HepG2 (cell line): ENCODE results near the gene RCOR1. TPM values are rescaled to one million over a fixed set of nuclear protein-coding genes. Genes with fewer than 3 reads are reported as not detected.

Source experiments
- ATAC-seq: fragments of 200-7000 bp; cut with Tn5 transposase; 3 replicates; pipeline ENCODE4 v1.9.1; 2020; ENCODE audit warnings: mild to moderate bottlenecking, moderate library complexity
- BruUV-seq: library from RNA; stranded (reverse); fragments of 400-500 nt; replicated peaks from 2 replicates; lab custom pipeline; 2021; lab: Mats Ljungman, UMichigan
- CTCF ChIA-PET: fragments of 300-600 bp; formaldehyde crosslinking; extraction: SDS; loops from one replicate; lab custom pipeline; 2021; ENCODE audit warnings: low total read pairs, inconsistent platforms, low intra/inter-chr PET ratio; lab: Yijun Ruan, JAX
- POLR2A ChIA-PET: fragments of 350-600 bp; sonication (Branson Sonifier 250); formaldehyde crosslinking; loops from one replicate; lab custom pipeline; 2020; ENCODE audit warnings: antibody characterized with exemption, inconsistent platforms; lab: Yijun Ruan, JAX
- DNase-seq: peaks from one replicate; pipeline ENCODE4 v3.0.0-alpha.2; 2015; ENCODE audit warnings: low spot score
- FAIRE-seq: peaks from 3 replicates; lab custom pipeline; 2011; peaks lifted over from hg19 to GRCh38; lab: Jason Lieb, UNC
- H2AFZ ChIP-seq: one replicate; pipeline ENCODE4 v1.6.1; 2011; ENCODE audit warnings: low read length, inconsistent platforms
- H3K27ac ChIP-seq: fragments of 300-600 bp; 3 replicates; pipeline ENCODE4 v1.8.0; 2011; ENCODE audit warnings: mixed run types, mild to moderate bottlenecking, mixed read lengths, low read length, inconsistent platforms; ENCODE audit not compliant: insufficient read depth; ENCODE audit errors: extremely low read length
- H3K27me3 ChIP-seq, 2 experiments: fragments of 200-600 bp in 1 of 2; 2 replicates in 1 of 2; 3 replicates in 1 of 2; pipeline versions ENCODE4 v1.6.0 to v1.8.0; 2011; ENCODE audit warnings: low read length in 2 of 2, mild to moderate bottlenecking in 2 of 2, moderate library complexity in 2 of 2, inconsistent platforms in 1 of 2; ENCODE audit not compliant: insufficient read depth in 2 of 2, control insufficient read depth in 1 of 2
- H3K36me3 ChIP-seq, 2 experiments: fragments of 200-600 bp in 1 of 2; replicated peaks in 1 of 2; 2 replicates in 1 of 2; 3 replicates in 1 of 2; pipeline versions ENCODE4 v1.5.1 to v1.8.0; 2011; ENCODE audit warnings: low read length in 2 of 2, inconsistent platforms in 1 of 2; ENCODE audit not compliant: insufficient read depth in 2 of 2, control insufficient read depth in 1 of 2
- H3K4me1 ChIP-seq: 2 replicates; pipeline ENCODE4 v1.5.1; 2012; ENCODE audit warnings: low read length, inconsistent platforms; ENCODE audit not compliant: insufficient read depth
- H3K4me2 ChIP-seq: 2 replicates; pipeline ENCODE4 v1.6.0; 2011; ENCODE audit warnings: low read depth, low read length, inconsistent platforms
- H3K4me3 ChIP-seq, 3 experiments: fragments of 200-600 bp in 1 of 3; sonication (generic), shearing (Covaris generic) in 1 of 3; replicated peaks in 1 of 3; 2 replicates each; pipeline ENCODE4 v1.5.1; 2011 to 2016; ENCODE audit warnings: low read length in 3 of 3, inconsistent platforms in 2 of 3, low read depth in 2 of 3, mild to moderate bottlenecking in 2 of 3, control low read depth in 1 of 3, mixed read lengths in 1 of 3; ENCODE audit not compliant: insufficient read depth in 1 of 3
- H3K79me2 ChIP-seq: one replicate; pipeline ENCODE4 v1.6.1; 2011; ENCODE audit warnings: low read length, inconsistent platforms; ENCODE audit not compliant: insufficient read depth
- H3K9ac ChIP-seq: 2 replicates; pipeline ENCODE4 v1.6.0; 2011; ENCODE audit warnings: mild to moderate bottlenecking, low read depth, low read length, inconsistent platforms; ENCODE audit not compliant: insufficient read depth
- H3K9me3 ChIP-seq: 2 replicates; pipeline ENCODE4 v1.5.1; 2012; ENCODE audit warnings: mild to moderate bottlenecking, low read length
- H4K20me1 ChIP-seq: 2 replicates; pipeline ENCODE4 v1.6.0; 2011; ENCODE audit warnings: inconsistent platforms, mild to moderate bottlenecking, low read length, moderate library complexity; ENCODE audit not compliant: insufficient read depth
- EP300 ChIP-seq, 3 experiments: sonication (generic) in 1 of 3; formaldehyde crosslinking in 1 of 3; IDR thresholded peaks; 2 replicates each; pipeline versions ENCODE4 v1.5.1 to v1.6.1; 2011 to 2020; ENCODE audit warnings: low read depth in 2 of 3, low read length in 2 of 3, borderline replicate concordance in 1 of 3, improper control_type of control experiment in 1 of 3, mild to moderate bottlenecking in 1 of 3, missing genetic modification reagents in 1 of 3, moderate library complexity in 1 of 3
- GZF1 ChIP-seq: sonication (generic); formaldehyde crosslinking; IDR thresholded peaks from 2 replicates; pipeline ENCODE4 v1.5.1; 2020; ENCODE audit warnings: mild to moderate bottlenecking, missing genetic modification reagents
- PRDM15 ChIP-seq: sonication (generic); formaldehyde crosslinking; IDR thresholded peaks from 2 replicates; pipeline ENCODE4 v1.4.0; 2020; ENCODE audit warnings: missing genetic modification reagents
- ZNF672 ChIP-seq: sonication (generic); formaldehyde crosslinking; IDR thresholded peaks from 2 replicates; pipeline ENCODE4 v1.8.1; 2022; ENCODE audit warnings: missing genetic modification reagents
- ZSCAN25 ChIP-seq: sonication (generic); formaldehyde crosslinking; IDR thresholded peaks from 2 replicates; pipeline ENCODE4 v1.8.0; 2022; ENCODE audit warnings: mild to moderate bottlenecking, missing genetic modification reagents
- whole genome bisulfite sequencing: methylation state at CpG from one replicate; pipeline ENCODE4 v1.1.6; 2017; ENCODE audit warnings: low lambda C conversion rate; 5-methylcytosine and 5-hydroxymethylcytosine counted together
- in situ Hi-C: cut with HindIII; loops from 2 replicates; pipeline ENCODE4 v1.10.0; 2017; ENCODE audit warnings: low pct_unique_long_range_greater_than_20kb; ENCODE audit not compliant: extremely low pct_ligation_motif_present
- intact Hi-C: fragments of 100-400 bp; cut with micrococcal nuclease; formaldehyde crosslinking; loops from one replicate; pipeline ENCODE4 v1.10.0; 2022; ENCODE audit not compliant: unreplicated experiment
- polyA plus RNA-seq, 8 experiments: library from polyadenylated mRNA; depleted of rRNA in 3 of 8; stranded (reverse) in 7 of 8; unstranded in 1 of 8; fragments of >200 nt; fragmentation: Illumina TruSeq in 4 of 8; extraction: Trizol in 4 of 8; gene quantifications; 2 replicates each; pipeline versions ENCODE4 v1.2.1 to v1.2.3, GENCODE V29; 2011 to 2016; ENCODE audit warnings: low read depth in 4 of 8, missing spikeins in 1 of 8, mixed read lengths in 1 of 8; ENCODE audit not compliant: insufficient read depth in 1 of 8
- total RNA-seq, 5 experiments: library from RNA; depleted of rRNA; stranded (reverse); fragments of >200 nt; fragmentation: Illumina TruSeq; extraction: Trizol; gene quantifications; 2 replicates each; pipeline ENCODE4 v1.2.3, GENCODE V29; 2016; ENCODE audit warnings: low read depth in 1 of 5
- TF ChIP-seq, protein P1 (sequence below): sonication (generic); formaldehyde crosslinking; IDR thresholded peaks from 2 replicates; pipeline ENCODE4 v1.4.0; 2020; ENCODE audit warnings: missing genetic modification reagents, mild to moderate bottlenecking, borderline replicate concordance
- TF ChIP-seq, protein P2 (sequence below): IDR thresholded peaks from 2 replicates; pipeline ENCODE4 v1.6.1; 2012; ENCODE audit warnings: inconsistent platforms
- TF ChIP-seq, protein P3 (sequence below): sonication (generic); formaldehyde crosslinking; IDR thresholded peaks from 2 replicates; pipeline ENCODE4 v1.4.0; 2020; ENCODE audit warnings: missing genetic modification reagents, borderline replicate concordance

RCOR1 gene
- total and polyA plus RNA-seq, 2 of the 13 experiments (the other 11 are each of a cell fraction or from before 2014, with no cell fraction given), result 10.2 to 11.1 TPM

DNA sequence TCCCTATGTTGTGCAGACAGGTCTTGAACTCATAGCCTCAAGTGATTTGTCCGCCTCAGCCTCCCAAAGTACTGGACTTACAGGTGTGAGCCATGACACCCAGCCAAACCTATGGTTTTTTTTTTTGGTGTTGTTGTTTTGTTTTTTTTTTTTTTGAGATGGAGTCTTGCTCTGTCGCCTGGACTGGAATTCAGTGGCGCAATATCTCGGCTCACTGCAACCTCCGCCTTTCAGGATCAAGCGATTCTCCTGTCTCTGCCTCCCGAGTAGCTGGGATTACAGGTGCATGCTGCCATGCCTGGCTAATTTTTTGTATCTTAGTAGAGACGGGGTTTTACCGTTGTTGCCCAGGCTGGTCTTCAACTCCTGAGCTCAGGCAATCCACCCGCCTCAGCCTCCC is 11.3 kb upstream of the RCOR1 start:
- peak overlapping the region; percentile 85; the same call in 1 of the 2 replicates for H3K4me2 ChIP-seq
- no peak overlapping the region for H3K4me3 ChIP-seq
- WGBS, result 58% methylated on average over 10 of the region's 10 CpGs
- no peaks in the 10 kb centered on the region for H3K27me3 ChIP-seq
- no peaks in the 10 kb centered on the region for H4K20me1 ChIP-seq
- no peaks in the 10 kb centered on the region for H3K36me3 ChIP-seq
- H3K79me2 ChIP-seq, result no peaks in the 10 kb centered on the region
- ChIA-PET CTCF (no interaction called here), POLR2A (interaction anchor here (0.7 to 1.3 kb wide), 3 partner anchors 39 to 519 kb away, joined by 3 to 4 read pairs (median 3); no protein-coding TSS in a partner anchor)
- no peak overlapping the region for H2AFZ ChIP-seq
- DNase-seq, result no peak
- in situ Hi-C loops (no loop called here), intact Hi-C loops (no loop called here)
- peaks cover 83% of the 10 kb centered on the region for H3K4me1 ChIP-seq
- no TSS peak for BruUV-seq
- no peak for TF ChIP-seq GZF1 (CRISPR knock-in tag)
- TF ChIP-seq, protein P1, sequence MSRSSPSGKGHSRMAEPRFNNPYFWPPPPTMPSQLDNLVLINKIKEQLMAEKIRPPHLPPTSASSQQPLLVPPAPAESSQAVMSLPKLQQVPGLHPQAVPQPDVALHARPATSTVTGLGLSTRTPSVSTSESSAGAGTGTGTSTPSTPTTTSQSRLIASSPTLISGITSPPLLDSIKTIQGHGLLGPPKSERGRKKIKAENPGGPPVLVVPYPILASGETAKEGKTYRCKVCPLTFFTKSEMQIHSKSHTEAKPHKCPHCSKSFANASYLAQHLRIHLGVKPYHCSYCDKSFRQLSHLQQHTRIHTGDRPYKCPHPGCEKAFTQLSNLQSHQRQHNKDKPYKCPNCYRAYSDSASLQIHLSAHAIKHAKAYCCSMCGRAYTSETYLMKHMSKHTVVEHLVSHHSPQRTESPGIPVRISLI (CRISPR knock-in tag), result 0 out of 2 replicates have a peak, but pooled peaks have one; percentile 26
- ATAC-seq, result no peak
- H3K9me3 ChIP-seq, result no peaks in the 10 kb centered on the region
- no peak overlapping the region for H3K9ac ChIP-seq
- FAIRE-seq, result no peak
- no peak overlapping the region for H3K27ac ChIP-seq

- ChIA-PET CTCF (no interaction called here), POLR2A (interaction anchor here (1.0 to 4.9 kb wide), 3 partner anchors 9 to 44 kb away, joined by 3 to 51 read pairs (median 4); no protein-coding TSS in a partner anchor)
- Histone ChIP-seq H3K79me2 (no peaks in the 10 kb centered on the region), H3K27me3 (no peaks in the 10 kb centered on the region), H3K4me1 (peaks cover 85% of the 10 kb centered on the region), H4K20me1 (no peaks in the 10 kb centered on the region), H3K27ac (no peak overlapping the region), H3K4me2 (peak overlapping the region; percentile 45), H3K4me3 (no peak overlapping the region; a peak in 1 of 6 replicates), H3K9me3 (no peaks in the 10 kb centered on the region), H2AFZ (no peak overlapping the region), H3K9ac (no peak overlapping the region), H3K36me3 (no peaks in the 10 kb centered on the region)
- intact Hi-C loops (no loop called here), in situ Hi-C loops (no loop called here)
- FAIRE-seq (no peak), ATAC-seq (no peak; the same call in 2 of the 3 replicates), DNase-seq (no peak)
- WGBS, result 8% methylated on average over 6 of the region's 7 CpGs
- BruUV-seq, result no TSS peak
- no peak for TF ChIP-seq EP300 (IDR thresholded peaks at IDR 0.05; ENCODE audit: low read depth in 2 of 2, low read length in 2 of 2)
- TF ChIP-seq EP300 (CRISPR knock-in tag; IDR thresholded peaks at IDR 0.05; ENCODE audit: borderline replicate concordance), result no peak
- no peak for TF ChIP-seq ZSCAN25
- TF ChIP-seq, protein P2, sequence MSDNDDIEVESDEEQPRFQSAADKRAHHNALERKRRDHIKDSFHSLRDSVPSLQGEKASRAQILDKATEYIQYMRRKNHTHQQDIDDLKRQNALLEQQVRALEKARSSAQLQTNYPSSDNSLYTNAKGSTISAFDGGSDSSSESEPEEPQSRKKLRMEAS, result 0 out of 2 replicates have a peak, but pooled peaks have one; percentile 36
- TF ChIP-seq, protein P3, sequence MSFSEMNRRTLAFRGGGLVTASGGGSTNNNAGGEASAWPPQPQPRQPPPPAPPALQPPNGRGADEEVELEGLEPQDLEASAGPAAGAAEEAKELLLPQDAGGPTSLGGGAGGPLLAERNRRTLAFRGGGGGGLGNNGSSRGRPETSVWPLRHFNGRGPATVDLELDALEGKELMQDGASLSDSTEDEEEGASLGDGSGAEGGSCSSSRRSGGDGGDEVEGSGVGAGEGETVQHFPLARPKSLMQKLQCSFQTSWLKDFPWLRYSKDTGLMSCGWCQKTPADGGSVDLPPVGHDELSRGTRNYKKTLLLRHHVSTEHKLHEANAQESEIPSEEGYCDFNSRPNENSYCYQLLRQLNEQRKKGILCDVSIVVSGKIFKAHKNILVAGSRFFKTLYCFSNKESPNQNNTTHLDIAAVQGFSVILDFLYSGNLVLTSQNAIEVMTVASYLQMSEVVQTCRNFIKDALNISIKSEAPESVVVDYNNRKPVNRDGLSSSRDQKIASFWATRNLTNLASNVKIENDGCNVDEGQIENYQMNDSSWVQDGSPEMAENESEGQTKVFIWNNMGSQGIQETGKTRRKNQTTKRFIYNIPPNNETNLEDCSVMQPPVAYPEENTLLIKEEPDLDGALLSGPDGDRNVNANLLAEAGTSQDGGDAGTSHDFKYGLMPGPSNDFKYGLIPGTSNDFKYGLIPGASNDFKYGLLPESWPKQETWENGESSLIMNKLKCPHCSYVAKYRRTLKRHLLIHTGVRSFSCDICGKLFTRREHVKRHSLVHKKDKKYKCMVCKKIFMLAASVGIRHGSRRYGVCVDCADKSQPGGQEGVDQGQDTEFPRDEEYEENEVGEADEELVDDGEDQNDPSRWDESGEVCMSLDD, result no peak
- TF ChIP-seq ZNF672 (CRISPR knock-in tag), result no peak
- peak; percentile 29; the same call in 1 of the 2 replicates for TF ChIP-seq PRDM15
These were observed 8.7 kb upstream of the RCOR1 start for GRCh38 chr14:102583726-102584125.
